ENCODE measurements around the gene ANKRD13B.
A peak's percentile ranks its signal among the peaks of the same experiment; 100 is the strongest.

Gene ANKRD13B

DNA sequence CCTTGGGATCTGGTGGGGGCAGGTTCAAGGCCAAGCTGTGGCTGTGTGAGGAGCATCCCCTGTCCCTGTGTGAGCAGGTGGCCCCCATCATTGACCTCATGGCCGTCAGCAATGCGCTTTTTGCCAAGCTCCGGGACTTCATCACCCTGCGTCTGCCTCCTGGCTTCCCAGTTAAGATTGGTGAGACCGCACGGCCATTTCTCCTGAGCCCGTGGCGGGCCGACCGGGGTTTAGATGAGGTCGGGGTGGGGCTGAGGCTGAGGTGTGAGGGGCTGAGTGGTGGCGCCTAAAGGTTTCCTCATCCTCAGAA, 19.1 kb downstream of the ANKRD13B start:
- no peak overlapping the region for H3K4me3 ChIP-seq (ENCODE audit: low read length)
- H3K27ac ChIP-seq (ENCODE audit: low read length): no peak overlapping the region
- no peaks in the 10 kb centered on the region for H3K36me3 ChIP-seq (ENCODE audit: insufficient read depth, low read depth, low read length)
- H3K9me3 ChIP-seq (ENCODE audit: insufficient read depth, low read depth, low read length): no peaks in the 10 kb centered on the region
- H3K4me1 ChIP-seq (ENCODE audit: insufficient read depth, low read length): peaks cover 12% of the 10 kb centered on the region; the same call in 1 of the 2 replicates
- H3K9ac ChIP-seq (ENCODE audit: low read depth, low read length): no peak overlapping the region
- H3K27me3 ChIP-seq (ENCODE audit: insufficient read depth, low read length): peaks cover 48% of the 10 kb centered on the region

DNA sequence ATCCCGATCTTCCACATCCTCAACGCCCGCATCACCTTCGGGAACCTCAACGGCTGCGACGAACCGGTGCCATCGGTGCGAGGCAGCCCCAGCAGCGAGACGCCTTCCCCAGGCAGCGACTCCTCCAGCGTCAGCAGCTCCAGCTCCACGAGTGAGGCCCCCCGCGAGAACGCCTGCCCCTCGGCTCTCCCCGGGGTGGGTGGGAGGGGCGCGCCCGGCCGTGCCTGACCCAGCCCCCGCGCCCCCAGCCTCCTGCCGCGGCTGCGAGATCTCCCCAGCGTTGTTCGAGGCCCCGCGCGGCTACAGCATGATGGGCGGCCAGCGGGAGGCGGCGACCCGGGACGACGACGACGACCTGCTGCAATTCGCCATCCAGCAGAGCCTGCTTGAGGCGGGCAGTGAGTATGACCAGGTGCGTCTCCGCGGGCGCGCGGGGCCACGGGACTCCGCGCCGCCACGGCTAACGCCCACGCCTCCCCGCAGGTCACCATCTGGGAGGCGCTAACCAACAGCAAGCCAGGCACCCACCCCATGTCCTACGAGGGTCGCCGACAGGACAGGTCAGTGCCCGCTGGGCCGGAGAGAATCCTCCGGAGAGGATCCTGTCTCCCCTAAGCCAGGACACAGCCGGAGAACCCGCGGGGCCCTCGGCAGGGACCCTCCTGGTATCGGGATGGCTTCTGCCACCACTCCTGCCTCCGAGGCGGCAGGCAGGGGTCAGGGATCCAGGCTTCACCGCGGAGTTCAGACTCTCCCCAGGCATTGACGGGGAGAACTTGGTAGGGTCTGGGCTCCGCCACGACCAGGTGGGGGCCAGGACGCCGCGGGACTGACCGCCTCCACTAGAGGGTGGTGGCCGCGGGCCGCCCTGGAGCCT, 19.7 kb downstream of the ANKRD13B start:
- no peaks in the 10 kb centered on the region for H3K36me3 ChIP-seq (ENCODE audit: insufficient read depth, low read depth, low read length)
- peaks cover 54% of the 10 kb centered on the region for H3K27me3 ChIP-seq (ENCODE audit: insufficient read depth, low read length)
- H3K27ac ChIP-seq (ENCODE audit: low read length): no peak overlapping the region
- no peak overlapping the region for H3K9ac ChIP-seq (ENCODE audit: low read depth, low read length)
- peaks cover 12% of the 10 kb centered on the region; the same call in 1 of the 2 replicates for H3K4me1 ChIP-seq (ENCODE audit: insufficient read depth, low read length)
- no peaks in the 10 kb centered on the region for H3K9me3 ChIP-seq (ENCODE audit: insufficient read depth, low read depth, low read length)
- H3K4me3 ChIP-seq (ENCODE audit: low read length): no peak overlapping the region; the same call in 1 of the 2 replicates

DNA sequence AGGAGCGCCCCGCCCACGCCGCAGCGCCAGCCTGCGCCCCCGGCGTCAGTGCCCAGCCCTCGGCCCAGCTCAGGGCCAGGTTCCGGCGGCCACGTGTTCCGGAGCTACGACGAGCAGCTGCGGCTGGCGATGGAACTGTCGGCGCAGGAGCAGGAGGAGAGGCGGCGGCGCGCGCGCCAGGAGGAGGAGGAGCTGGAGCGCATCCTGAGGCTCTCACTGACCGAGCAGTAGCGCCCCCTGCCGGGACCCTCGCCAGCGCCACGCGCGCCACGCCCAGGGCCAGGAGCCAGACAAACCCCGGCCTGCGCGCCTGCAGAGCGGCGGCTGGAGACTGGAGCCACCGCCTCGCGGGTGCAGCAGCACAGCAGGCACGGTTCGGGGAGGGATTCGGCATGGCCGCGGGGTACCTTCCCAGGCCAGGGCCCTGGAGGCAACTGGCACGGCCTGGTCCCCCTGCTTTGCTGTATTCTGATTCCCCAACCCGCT, 20.5 kb downstream of the ANKRD13B start:
- Histone ChIP-seq H3K4me3 (ENCODE audit: low read length) (peak overlapping the region; percentile 52), H3K9me3 (ENCODE audit: insufficient read depth, low read depth, low read length) (no peaks in the 10 kb centered on the region), H3K9ac (ENCODE audit: low read depth, low read length) (no peak overlapping the region), H3K27ac (ENCODE audit: low read length) (no peak overlapping the region), H3K4me1 (ENCODE audit: insufficient read depth, low read length) (peaks cover 14% of the 10 kb centered on the region; the same call in 1 of the 2 replicates), H3K36me3 (ENCODE audit: insufficient read depth, low read depth, low read length) (no peaks in the 10 kb centered on the region), H3K27me3 (ENCODE audit: insufficient read depth, low read length) (peaks cover 62% of the 10 kb centered on the region)

DNA sequence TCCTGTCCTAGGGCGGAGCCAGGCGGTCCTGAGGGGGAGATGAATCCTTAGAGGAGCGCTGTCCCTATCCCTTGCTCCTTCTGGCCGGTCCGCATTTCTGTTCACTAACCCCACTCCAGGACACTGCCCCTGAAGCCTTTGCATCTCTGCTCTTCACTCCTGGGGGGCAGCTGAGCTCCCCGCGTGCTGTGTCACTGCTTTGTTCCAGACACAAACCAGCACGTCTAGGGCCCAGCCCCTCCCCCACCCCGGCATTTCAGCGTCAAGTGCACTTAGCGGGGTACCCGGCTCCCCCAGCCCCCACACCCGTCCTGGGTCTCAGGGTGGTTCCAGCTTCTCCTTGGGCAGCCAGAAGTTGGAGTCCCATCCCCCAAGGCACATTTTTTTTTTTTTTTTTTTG, 20.9 kb downstream of the ANKRD13B start:
- Histone ChIP-seq H3K4me1 (ENCODE audit: insufficient read depth, low read length) (peaks cover 18% of the 10 kb centered on the region; the same call in 1 of the 2 replicates), H3K27ac (ENCODE audit: low read length) (no peak overlapping the region), H3K9ac (ENCODE audit: low read depth, low read length) (no peak overlapping the region), H3K27me3 (ENCODE audit: insufficient read depth, low read length) (peaks cover 66% of the 10 kb centered on the region), H3K36me3 (ENCODE audit: insufficient read depth, low read depth, low read length) (no peaks in the 10 kb centered on the region), H3K4me3 (ENCODE audit: low read length) (peak overlapping the region; percentile 52), H3K9me3 (ENCODE audit: insufficient read depth, low read depth, low read length) (no peaks in the 10 kb centered on the region)

DNA sequence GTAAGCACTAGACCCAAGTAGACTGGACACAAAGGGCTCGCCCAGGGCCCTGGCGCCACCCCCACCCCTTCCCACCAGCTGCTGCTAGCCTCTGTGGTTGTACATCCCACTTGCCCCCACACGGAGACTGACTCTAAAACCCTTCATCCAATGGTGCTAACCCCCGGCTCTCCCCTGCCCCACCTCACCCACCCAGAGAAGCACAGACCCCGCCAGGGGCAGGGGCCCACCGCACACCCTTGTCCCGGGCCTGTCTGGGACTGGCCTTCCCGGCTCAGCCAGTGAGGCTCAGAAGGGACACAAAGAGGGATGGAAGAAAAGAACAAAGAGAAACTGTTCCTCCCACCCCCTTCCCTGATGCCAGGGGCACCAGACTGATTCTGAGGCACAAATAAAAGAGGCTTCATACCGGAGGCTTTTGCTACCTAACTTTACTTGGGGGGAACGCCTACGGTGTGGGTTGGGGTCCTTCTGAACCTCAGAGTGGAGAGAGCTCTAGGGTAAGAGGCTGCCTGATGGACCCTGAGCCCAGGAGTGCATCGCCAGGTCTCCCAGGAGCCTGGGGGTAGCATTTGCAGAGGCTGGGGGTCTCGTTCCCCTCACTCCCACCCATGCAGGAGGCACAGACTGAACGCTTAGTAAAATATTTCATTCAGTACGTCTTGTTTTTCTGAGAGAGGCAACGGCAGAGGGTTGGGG, 21.6 kb downstream of the ANKRD13B start:
- H3K4me3 ChIP-seq (ENCODE audit: low read length): no peak overlapping the region

DNA sequence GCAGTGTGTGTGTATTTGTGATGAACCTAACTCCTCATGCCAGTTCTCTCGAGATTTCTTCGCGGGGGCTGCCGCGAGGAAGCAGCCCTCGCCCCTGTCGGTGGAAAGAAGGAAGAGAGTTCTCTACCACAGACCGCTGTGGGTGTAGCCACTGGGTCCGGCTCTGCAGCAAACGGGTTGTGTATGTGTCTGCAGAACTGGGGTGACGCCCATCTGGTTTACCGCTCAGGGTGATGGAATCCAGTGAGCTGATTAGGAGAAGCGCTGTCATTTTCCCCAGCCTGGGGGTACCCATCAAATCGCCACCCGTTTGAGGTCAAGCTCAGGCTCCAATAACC, 22.1 kb downstream of the ANKRD13B start:
- H3K27me3 ChIP-seq (ENCODE audit: insufficient read depth, low read length): peaks cover 78% of the 10 kb centered on the region
- H3K4me3 ChIP-seq (ENCODE audit: low read length): peak overlapping the region; percentile 69; the same call in 1 of the 2 replicates
- H3K36me3 ChIP-seq (ENCODE audit: insufficient read depth, low read depth, low read length): no peaks in the 10 kb centered on the region
- no peaks in the 10 kb centered on the region for H3K9me3 ChIP-seq (ENCODE audit: insufficient read depth, low read depth, low read length)
- H3K27ac ChIP-seq (ENCODE audit: low read length): no peak overlapping the region
- H3K9ac ChIP-seq (ENCODE audit: low read depth, low read length): no peak overlapping the region
- peaks cover 22% of the 10 kb centered on the region for H3K4me1 ChIP-seq (ENCODE audit: insufficient read depth, low read length)

More for the DNA sequence above, 21.6 kb downstream of the ANKRD13B start:
- peaks cover 18% of the 10 kb centered on the region; the same call in 1 of the 2 replicates for H3K4me1 ChIP-seq (ENCODE audit: insufficient read depth, low read length)
- no peak overlapping the region for H3K9ac ChIP-seq (ENCODE audit: low read depth, low read length)
- H3K9me3 ChIP-seq (ENCODE audit: insufficient read depth, low read depth, low read length): no peaks in the 10 kb centered on the region
- H3K36me3 ChIP-seq (ENCODE audit: insufficient read depth, low read depth, low read length): no peaks in the 10 kb centered on the region
- no peak overlapping the region for H3K27ac ChIP-seq (ENCODE audit: low read length)
- H3K27me3 ChIP-seq (ENCODE audit: insufficient read depth, low read length): peaks cover 73% of the 10 kb centered on the region

DNA sequence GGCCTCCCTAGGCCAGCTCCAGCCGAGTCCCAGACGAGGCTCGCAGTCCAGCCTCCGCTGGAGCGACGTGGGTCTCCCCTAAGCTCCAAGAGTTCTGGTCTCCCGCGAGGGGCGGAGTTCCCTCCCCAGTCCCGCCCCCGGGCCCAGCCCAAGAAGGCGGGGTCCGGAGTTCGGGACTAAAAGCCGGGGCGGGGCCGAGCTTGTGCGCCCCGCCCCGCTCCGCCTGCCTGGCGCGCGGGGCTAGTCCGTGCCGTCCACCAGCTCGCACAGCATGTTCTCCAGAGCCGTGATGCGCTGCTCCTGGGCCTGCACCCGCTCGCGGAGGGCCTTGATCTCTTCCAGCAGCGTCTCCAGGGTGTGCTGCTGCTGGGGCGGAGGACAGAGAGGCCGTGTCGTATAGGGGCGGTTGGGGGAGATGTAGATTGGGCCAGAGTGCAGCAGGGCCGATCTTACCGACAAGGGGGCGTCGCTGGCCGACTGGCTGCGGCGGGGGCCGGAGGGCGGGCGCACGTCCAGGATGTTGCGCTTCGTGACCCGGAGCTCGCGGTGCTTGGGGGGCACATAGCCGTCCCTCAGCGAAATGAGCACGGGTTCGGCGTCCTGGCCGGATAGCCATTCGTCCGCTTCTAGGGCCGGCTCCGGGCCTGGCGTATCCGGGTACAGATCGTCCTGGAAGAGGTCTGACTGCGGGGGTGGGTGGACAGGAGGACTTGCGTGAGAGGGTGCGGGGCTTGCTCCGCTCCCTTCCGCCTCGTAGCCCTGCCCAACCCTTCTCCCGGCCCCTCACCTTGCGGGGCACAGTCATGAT, 22.8 kb downstream of the ANKRD13B start:
- no peak overlapping the region for H3K9ac ChIP-seq (ENCODE audit: low read depth, low read length)
- H3K36me3 ChIP-seq (ENCODE audit: insufficient read depth, low read depth, low read length): no peaks in the 10 kb centered on the region
- peaks cover 85% of the 10 kb centered on the region for H3K27me3 ChIP-seq (ENCODE audit: insufficient read depth, low read length)
- H3K4me3 ChIP-seq (ENCODE audit: low read length): peak overlapping the region; percentile 69
- H3K9me3 ChIP-seq (ENCODE audit: insufficient read depth, low read depth, low read length): no peaks in the 10 kb centered on the region
- H3K4me1 ChIP-seq (ENCODE audit: insufficient read depth, low read length): peaks cover 27% of the 10 kb centered on the region
- H3K27ac ChIP-seq (ENCODE audit: low read length): no peak overlapping the region

DNA sequence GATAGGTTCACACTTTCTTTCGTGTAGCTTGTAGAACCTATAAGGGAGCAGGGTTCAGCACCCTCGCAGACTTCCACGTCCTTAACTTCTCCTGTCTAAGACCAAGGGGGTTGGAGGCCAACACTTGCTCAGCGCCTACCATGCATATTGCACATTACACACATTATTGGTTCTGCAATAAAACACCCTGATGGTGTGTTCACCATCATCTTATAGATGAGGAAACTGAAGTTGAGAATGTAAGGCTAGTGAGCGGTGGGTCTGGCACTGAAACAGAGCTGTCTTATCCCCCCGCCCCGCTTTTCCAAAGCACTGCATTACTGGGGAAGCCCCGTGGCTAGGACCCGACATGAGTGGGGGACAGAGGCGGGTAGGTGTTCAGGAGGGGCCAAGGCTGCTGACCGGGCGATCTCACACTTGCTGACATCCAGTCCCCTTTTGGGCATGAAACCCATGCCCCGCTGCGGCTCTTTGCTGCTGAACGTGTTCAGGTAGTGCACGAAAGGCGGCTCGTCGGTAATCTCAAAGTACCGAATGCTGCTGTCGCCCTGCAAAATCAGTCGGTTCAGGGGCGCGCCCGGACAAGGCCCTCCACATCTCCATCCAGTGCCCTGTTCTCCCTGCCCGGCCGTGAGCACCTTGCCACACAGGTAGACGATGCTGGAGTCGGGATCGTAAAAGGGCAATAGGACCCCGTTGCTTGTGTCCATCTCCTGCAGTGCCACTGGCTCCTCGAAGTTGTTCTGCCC, 23.5 kb downstream of the ANKRD13B start:
- Histone ChIP-seq H3K27me3 (ENCODE audit: insufficient read depth, low read length) (peaks cover 92% of the 10 kb centered on the region), H3K9me3 (ENCODE audit: insufficient read depth, low read depth, low read length) (no peaks in the 10 kb centered on the region), H3K36me3 (ENCODE audit: insufficient read depth, low read depth, low read length) (no peaks in the 10 kb centered on the region), H3K4me1 (ENCODE audit: insufficient read depth, low read length) (peaks cover 27% of the 10 kb centered on the region), H3K27ac (ENCODE audit: low read length) (no peak overlapping the region), H3K9ac (ENCODE audit: low read depth, low read length) (no peak overlapping the region), H3K4me3 (ENCODE audit: low read length) (peak overlapping the region; percentile 69)

DNA sequence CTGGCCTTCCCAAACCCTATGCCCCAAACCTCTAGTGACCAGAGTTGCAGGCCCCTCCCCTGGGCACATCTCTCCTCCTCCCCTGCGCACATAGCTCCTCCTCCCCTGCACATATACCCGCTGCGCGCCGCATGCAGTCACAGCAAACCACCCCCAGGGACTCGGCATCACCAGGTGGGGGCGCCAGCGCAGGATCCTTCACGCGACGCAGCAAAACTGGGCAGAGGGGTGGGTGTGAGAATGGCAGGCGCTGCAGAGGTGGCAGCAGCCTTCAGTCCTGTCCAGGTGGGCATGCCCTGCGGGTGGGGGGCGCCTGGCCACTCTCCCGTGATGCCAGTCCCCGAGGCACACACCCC, 24.2 kb downstream of the ANKRD13B start:
- H3K27me3 ChIP-seq (ENCODE audit: insufficient read depth, low read length): peaks cover 93% of the 10 kb centered on the region
- H3K9ac ChIP-seq (ENCODE audit: low read depth, low read length): no peak overlapping the region
- peaks cover 27% of the 10 kb centered on the region for H3K4me1 ChIP-seq (ENCODE audit: insufficient read depth, low read length)
- H3K4me3 ChIP-seq (ENCODE audit: low read length): peak overlapping the region; percentile 69
- H3K27ac ChIP-seq (ENCODE audit: low read length): no peak overlapping the region
- no peaks in the 10 kb centered on the region for H3K9me3 ChIP-seq (ENCODE audit: insufficient read depth, low read depth, low read length)
- H3K36me3 ChIP-seq (ENCODE audit: insufficient read depth, low read depth, low read length): no peaks in the 10 kb centered on the region

DNA sequence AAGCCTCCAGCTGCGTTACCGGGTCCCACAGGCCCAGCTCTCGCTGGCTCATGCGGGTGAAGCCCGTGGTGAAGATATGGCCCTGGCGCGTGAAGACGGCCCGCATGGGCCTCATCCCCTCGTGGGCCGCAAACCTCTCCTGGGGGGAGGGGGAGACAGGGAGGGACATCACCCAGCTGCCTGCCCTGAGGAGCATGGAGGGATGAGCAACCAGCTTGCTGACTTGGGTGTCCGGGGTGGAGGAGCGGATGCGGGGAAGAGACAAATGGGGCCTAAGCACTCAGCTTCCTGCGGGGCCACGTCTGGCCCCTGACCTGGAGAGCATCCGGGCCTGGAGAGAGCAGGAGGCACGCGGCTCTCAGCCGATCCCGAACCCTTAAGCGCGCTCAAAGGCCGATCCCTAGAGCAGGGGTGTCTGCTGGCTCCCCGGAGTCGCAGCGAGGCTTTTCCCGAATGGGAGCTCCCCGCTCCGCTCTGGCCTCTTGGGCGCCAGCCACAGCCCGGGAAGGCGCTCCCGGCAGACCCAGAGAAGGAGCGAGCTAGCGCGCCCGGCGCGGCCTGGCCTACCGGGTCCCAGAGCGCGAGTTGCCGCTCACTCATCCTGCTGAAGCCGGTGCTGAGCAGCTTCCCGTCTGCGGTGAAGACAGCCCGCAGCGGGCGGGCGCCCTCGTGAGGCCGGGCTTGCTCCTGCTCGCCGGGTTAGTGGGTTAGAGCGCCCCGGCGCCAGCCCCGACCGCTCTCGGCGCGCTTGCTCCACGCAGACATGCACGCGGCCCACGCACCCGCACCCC, 24.7 kb downstream of the ANKRD13B start:
- peaks cover 27% of the 10 kb centered on the region for H3K4me1 ChIP-seq (ENCODE audit: insufficient read depth, low read length)
- H3K9me3 ChIP-seq (ENCODE audit: insufficient read depth, low read depth, low read length): no peaks in the 10 kb centered on the region
- H3K27me3 ChIP-seq (ENCODE audit: insufficient read depth, low read length): peaks cover 97% of the 10 kb centered on the region
- no peak overlapping the region for H3K27ac ChIP-seq (ENCODE audit: low read length)
- no peak overlapping the region for H3K9ac ChIP-seq (ENCODE audit: low read depth, low read length)
- H3K4me3 ChIP-seq (ENCODE audit: low read length): peak overlapping the region; percentile 69
- H3K36me3 ChIP-seq (ENCODE audit: insufficient read depth, low read depth, low read length): no peaks in the 10 kb centered on the region

Data from iPS-20b (cell line).